Keratinocyte (primary cell): ENCODE data around the gene CCDC32. TPM values are rescaled to one million over a fixed set of nuclear protein-coding genes. Genes with fewer than 3 reads are reported as not detected.
"Not testable (repeated sequence)": the region's sequence is repeated elsewhere in the genome, so short reads cannot be mapped to it uniquely, and the experiment has no call there.

Experiments
- DNase-seq: peaks from one replicate; pipeline ENCODE4 v3.0.0-alpha.2; 2011; ENCODE audit warnings: low read depth, missing footprints, low spot score
- FAIRE-seq: peaks from 2 replicates; lab custom pipeline; 2011; peaks lifted over from hg19 to GRCh38; lab: Jason Lieb, UNC
- H2AFZ ChIP-seq: 2 replicates; pipeline ENCODE4 v1.6.0; 2012; ENCODE audit warnings: low read length, control low read depth, inconsistent platforms; ENCODE audit not compliant: control insufficient read depth
- H3K27ac ChIP-seq: 2 replicates; pipeline ENCODE4 v1.5.1; 2011; ENCODE audit warnings: low read length; ENCODE audit not compliant: control insufficient read depth, insufficient read depth
- H3K27me3 ChIP-seq: 3 replicates; pipeline ENCODE4 v1.6.0; 2011; ENCODE audit warnings: low read length; ENCODE audit not compliant: control insufficient read depth, insufficient read depth; ENCODE audit errors: extremely low read depth
- H3K36me3 ChIP-seq, 2 experiments: 2 replicates in 1 of 2; 3 replicates in 1 of 2; pipeline ENCODE4 v1.5.1; 2011; ENCODE audit warnings: low read length in 2 of 2, mild to moderate bottlenecking in 1 of 2; ENCODE audit not compliant: control insufficient read depth in 2 of 2, insufficient read depth in 2 of 2; ENCODE audit errors: extremely low read depth in 1 of 2
- H3K4me1 ChIP-seq: 3 replicates; pipeline ENCODE4 v1.5.1; 2011; ENCODE audit warnings: low read length; ENCODE audit not compliant: control insufficient read depth, insufficient read depth; ENCODE audit errors: extremely low read depth
- H3K4me2 ChIP-seq: 3 replicates; pipeline ENCODE4 v1.6.0; 2011; ENCODE audit warnings: low read depth, low read length; ENCODE audit not compliant: control insufficient read depth, insufficient read depth; ENCODE audit errors: extremely low read depth
- H3K4me3 ChIP-seq, 3 experiments: fragments of 200-600 bp in 1 of 3; sonication (generic) in 1 of 3; 2 replicates in 2 of 3; 3 replicates in 1 of 3; pipeline ENCODE4 v1.5.1; 2011 to 2016; ENCODE audit warnings: low read length in 3 of 3, mild to moderate bottlenecking in 3 of 3, control low read depth in 2 of 3, inconsistent platforms in 1 of 3, low read depth in 1 of 3, mixed read lengths in 1 of 3, mixed run types in 1 of 3, moderate library complexity in 1 of 3; ENCODE audit not compliant: control insufficient read depth in 2 of 3, insufficient read depth in 2 of 3; ENCODE audit errors: extremely low read depth in 1 of 3
- H3K79me2 ChIP-seq: 2 replicates; pipeline ENCODE4 v1.6.0; 2012; ENCODE audit warnings: low read length; ENCODE audit not compliant: control insufficient read depth, insufficient read depth
- H3K9ac ChIP-seq: 3 replicates; pipeline ENCODE4 v1.6.0; 2011; ENCODE audit warnings: low read length; ENCODE audit not compliant: control insufficient read depth, insufficient read depth; ENCODE audit errors: extremely low read depth
- H3K9me1 ChIP-seq: 3 replicates; pipeline ENCODE4 v1.6.0; 2011; ENCODE audit warnings: low read length; ENCODE audit not compliant: control insufficient read depth, insufficient read depth; ENCODE audit errors: extremely low read depth
- H3K9me3 ChIP-seq: 2 replicates; pipeline ENCODE4 v1.5.1; 2012; ENCODE audit warnings: low read depth, low read length; ENCODE audit not compliant: control insufficient read depth
- H4K20me1 ChIP-seq: 3 replicates; pipeline ENCODE4 v1.6.0; 2011; ENCODE audit warnings: low read length; ENCODE audit not compliant: control insufficient read depth, insufficient read depth; ENCODE audit errors: extremely low read depth
- EZH2 ChIP-seq: IDR thresholded peaks from one replicate; pipeline ENCODE4 v1.6.1; 2012; ENCODE audit warnings: inconsistent platforms, mild to moderate bottlenecking, low read length, moderate library complexity
- dilution Hi-C: fragments of 300-500 bp; cut with MboI; formaldehyde crosslinking; loops from one replicate; pipeline ENCODE4 v1.7.0; 2020; ENCODE audit warnings: low sequenced_read_pairs; ENCODE audit not compliant: extremely low pct_ligation_motif_present
- polyA plus RNA-seq, 5 experiments: library from polyadenylated mRNA; depleted of rRNA in 3 of 5; stranded (reverse) in 3 of 5; stranded (forward) in 1 of 5; unstranded in 1 of 5; fragments of >200 nt; gene quantifications; 1 replicate in 1 of 5; 2 replicates in 3 of 5; 3 replicates in 1 of 5; pipeline versions ENCODE4 v1.2.1 to v1.2.3, GENCODE V29; 2011 to 2012; ENCODE audit warnings: missing spikeins in 2 of 5, low read depth in 1 of 5, low replicate concordance in 1 of 5
- TF ChIP-seq, protein P1 (sequence below), 3 experiments: IDR thresholded peaks in 1 of 3; conservative IDR thresholded peaks in 1 of 3; optimal IDR thresholded peaks in 1 of 3; 2 replicates in 2 of 3; 3 replicates in 1 of 3; pipeline versions ENCODE3 to v1.5.1; 2011; ENCODE audit warnings: low read length in 3 of 3, mild to moderate bottlenecking in 3 of 3, moderate library complexity in 2 of 3, control low read depth in 1 of 3, inconsistent platforms in 1 of 3; ENCODE audit not compliant: insufficient read depth in 2 of 3; ENCODE audit errors: extremely low read depth in 1 of 3

Gene CCDC32
- polyA plus RNA-seq, 1 donor (not counting 4 experiments of a cell fraction or from before 2014, with no cell fraction given), result 18.0 TPM

- dilution Hi-C loops, result no loop called here
- Histone ChIP-seq H3K9ac (no peak overlapping the region), H2AFZ (no peak overlapping the region), H3K9me3 (no peaks in the 10 kb centered on the region), H3K27ac (no peak overlapping the region), H3K4me1 (no peaks in the 10 kb centered on the region), H3K27me3 (no peaks in the 10 kb centered on the region), H3K4me2 (no peak overlapping the region), H3K79me2 (no peaks in the 10 kb centered on the region), H3K36me3 (no peaks in the 10 kb centered on the region), H4K20me1 (no peaks in the 10 kb centered on the region), H3K9me1 (no peaks in the 10 kb centered on the region), H3K4me3 (no peak overlapping the region)
- DNase-seq (no peak), FAIRE-seq (no peak)
- TF ChIP-seq, protein P1, sequence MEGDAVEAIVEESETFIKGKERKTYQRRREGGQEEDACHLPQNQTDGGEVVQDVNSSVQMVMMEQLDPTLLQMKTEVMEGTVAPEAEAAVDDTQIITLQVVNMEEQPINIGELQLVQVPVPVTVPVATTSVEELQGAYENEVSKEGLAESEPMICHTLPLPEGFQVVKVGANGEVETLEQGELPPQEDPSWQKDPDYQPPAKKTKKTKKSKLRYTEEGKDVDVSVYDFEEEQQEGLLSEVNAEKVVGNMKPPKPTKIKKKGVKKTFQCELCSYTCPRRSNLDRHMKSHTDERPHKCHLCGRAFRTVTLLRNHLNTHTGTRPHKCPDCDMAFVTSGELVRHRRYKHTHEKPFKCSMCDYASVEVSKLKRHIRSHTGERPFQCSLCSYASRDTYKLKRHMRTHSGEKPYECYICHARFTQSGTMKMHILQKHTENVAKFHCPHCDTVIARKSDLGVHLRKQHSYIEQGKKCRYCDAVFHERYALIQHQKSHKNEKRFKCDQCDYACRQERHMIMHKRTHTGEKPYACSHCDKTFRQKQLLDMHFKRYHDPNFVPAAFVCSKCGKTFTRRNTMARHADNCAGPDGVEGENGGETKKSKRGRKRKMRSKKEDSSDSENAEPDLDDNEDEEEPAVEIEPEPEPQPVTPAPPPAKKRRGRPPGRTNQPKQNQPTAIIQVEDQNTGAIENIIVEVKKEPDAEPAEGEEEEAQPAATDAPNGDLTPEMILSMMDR (optimal IDR thresholded peaks at IDR 0.05 in 1 of 3, IDR thresholded peaks at IDR 0.05 in 1 of 3, conservative IDR thresholded peaks at IDR 0.05 in 1 of 3; ENCODE audit: extremely low read depth in 1 of 3, insufficient read depth in 2 of 3, low read length in 3 of 3), result no peak
- no peak for TF ChIP-seq EZH2
Observed at GRCh38 chr15:40584191-40584590, 19.3 kb upstream of the CCDC32 start.

DNA sequence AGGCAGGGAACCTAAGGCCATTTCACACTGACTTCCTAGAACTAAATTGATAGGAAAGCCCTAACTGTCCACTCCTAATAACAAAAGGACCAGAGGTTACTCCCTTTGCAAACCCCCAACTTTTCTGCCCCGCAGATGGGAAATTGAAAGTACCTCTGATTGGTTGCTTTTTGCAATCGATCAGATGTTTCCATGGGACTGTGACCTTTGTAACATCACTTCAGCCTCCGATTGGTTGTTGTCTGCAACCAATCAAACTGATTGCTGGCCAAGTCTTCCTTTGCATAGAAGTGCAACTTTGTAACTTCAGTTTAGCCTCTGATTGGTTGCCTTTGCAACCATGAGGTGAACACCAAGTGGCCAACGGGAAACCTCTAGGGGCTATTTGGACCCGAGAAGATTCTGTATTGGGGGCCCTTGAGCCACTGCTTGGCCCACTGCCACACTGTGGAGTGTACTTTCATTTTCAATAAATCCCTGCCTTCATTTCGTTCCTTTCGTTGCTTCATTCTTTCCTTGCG, 17.9 kb upstream of the CCDC32 start:
- Histone ChIP-seq H3K9ac (no peak overlapping the region), H2AFZ (no peak overlapping the region), H3K36me3 (no peaks in the 10 kb centered on the region), H3K9me3 (no peaks in the 10 kb centered on the region), H3K27me3 (no peaks in the 10 kb centered on the region), H3K4me3 (peak overlapping the region in 1 of 3 experiments; percentile 26), H3K79me2 (no peaks in the 10 kb centered on the region), H4K20me1 (no peaks in the 10 kb centered on the region), H3K27ac (no peak overlapping the region), H3K9me1 (no peaks in the 10 kb centered on the region), H3K4me1 (no peaks in the 10 kb centered on the region), H3K4me2 (peak overlapping the region; percentile 5)
- dilution Hi-C loops, result no loop called here
- DNase-seq (no peak), FAIRE-seq (no peak)
- TF ChIP-seq EZH2, result no peak
- TF ChIP-seq, protein P1 (optimal IDR thresholded peaks at IDR 0.05 in 1 of 3, IDR thresholded peaks at IDR 0.05 in 1 of 3, conservative IDR thresholded peaks at IDR 0.05 in 1 of 3; ENCODE audit: extremely low read depth in 1 of 3, insufficient read depth in 2 of 3, low read length in 3 of 3), result no peak

- H3K4me3 ChIP-seq, H3K79me2 ChIP-seq, H3K9me1 ChIP-seq, H3K4me1 ChIP-seq, H3K27me3 ChIP-seq, dilution Hi-C loops, H3K9ac ChIP-seq, DNase-seq, H2AFZ ChIP-seq, H3K36me3 ChIP-seq, H3K4me2 ChIP-seq, H4K20me1 ChIP-seq, FAIRE-seq, H3K27ac ChIP-seq, H3K9me3 ChIP-seq: not testable (repeated sequence)
Observed at GRCh38 chr15:40581796-40582195, 17.0 kb upstream of the CCDC32 start.
